GM19239 (cell line): ENCODE measurements around the gene MROH7.

Experiments
- DNase-seq: peaks from one replicate; pipeline ENCODE4 v3.0.0; 2011; ENCODE audit warnings: low spot score; ENCODE audit not compliant: insufficient read length
- FAIRE-seq: peaks from 2 replicates; lab custom pipeline; 2011; peaks lifted over from hg19 to GRCh38; lab: Jason Lieb, UNC

The MROH7 gene

DNA sequence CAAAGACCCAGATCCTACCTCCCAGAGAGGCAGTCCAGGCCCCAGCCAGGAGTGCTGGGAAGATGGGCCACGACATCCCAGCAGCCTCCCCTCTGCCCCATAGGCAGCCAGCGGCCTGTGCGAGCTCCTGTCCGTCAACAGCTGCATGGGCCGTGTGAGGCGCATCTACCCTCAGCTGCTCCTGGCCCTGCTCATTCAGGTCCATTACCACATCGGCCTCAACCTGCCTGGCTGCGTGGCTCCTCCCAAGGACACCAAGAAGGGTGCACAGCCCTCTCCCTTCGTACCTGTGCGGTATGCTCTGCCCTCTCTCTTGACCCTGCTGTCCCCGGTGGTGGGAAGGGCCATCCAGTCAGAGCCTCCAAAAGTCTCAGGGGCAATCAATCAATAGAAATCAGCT is 44.6 kb downstream of the MROH7 start:
- FAIRE-seq (no peak), DNase-seq (no peak)

DNA sequence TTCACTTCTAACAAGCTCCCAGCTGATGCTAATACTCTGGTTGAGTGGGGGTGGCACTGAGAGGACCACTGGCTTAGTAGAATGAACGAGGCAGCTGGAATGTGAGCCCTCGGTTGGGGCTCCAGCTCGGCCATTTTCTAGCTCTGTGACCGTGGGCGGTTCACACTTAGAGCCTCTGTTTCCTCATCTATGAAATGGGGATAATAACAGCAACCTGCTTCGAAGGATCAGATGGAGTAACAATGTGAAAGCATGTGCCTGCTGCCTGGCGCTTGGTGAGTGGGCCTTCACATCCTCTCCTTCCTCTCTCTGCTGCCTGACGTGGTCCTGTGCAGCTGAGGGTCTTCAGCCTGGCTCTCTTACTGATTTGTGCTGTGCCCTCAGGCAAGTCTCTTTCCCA is 53.2 kb downstream of the MROH7 start:
- no peak for FAIRE-seq
- no peak for DNase-seq

DNA sequence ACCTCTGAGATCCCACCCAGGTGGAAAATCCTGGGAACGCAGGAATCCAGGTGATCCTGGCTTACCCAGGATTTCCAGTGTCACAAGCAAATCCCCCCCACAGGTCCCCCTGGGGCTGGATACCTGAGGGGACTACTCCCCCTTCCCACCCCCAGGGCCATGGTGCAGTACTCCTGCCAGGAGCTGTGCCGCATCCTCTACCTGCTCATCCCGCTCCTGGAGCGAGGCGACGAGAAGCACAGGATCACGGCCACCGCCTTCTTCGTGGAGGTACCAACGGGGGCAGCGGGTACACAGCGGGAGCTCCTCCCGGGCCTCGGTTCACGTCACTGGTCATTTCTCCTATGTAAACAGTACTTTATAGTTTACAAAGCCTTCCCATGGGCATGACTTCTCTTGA is 53.6 kb downstream of the MROH7 start:
- no peak for FAIRE-seq
- no peak for DNase-seq

DNA sequence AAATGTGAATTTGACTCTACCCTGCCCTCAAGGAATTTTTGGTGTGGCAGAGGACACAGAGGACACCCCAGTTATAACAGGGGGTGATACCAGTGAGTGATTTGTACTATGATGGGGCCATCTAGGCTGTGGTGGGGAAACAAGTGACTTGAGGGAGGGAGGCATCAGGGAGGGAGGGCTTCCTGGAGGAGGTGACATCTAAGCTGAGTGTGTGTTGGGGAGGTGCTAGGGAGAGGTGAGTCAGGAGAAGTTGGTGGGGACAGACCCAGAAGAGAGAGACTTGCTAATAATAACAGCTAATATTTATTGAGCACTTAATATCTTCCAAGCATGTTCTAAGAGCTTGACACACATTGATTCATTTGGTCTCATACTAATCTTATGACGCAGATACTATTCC is 54.2 kb downstream of the MROH7 start:
- no peak for DNase-seq
- FAIRE-seq, result no peak

DNA sequence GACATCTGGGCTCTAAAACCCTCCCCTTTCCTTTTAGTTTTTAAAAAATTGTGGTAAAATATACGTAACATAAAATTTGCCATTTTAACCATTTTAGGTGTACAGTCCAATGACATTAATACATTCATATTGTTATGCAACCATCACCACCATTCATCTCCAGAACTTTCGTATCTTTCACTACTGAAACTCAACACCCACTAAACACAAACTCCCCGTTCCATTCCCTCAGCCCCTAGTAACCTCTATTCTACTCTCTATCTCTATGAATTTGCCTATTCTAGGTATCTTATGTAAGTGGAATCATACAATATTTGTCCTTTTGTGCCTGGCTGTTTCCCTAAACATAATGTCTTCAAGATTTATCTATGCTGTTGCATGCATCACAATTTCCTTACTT is 54.7 kb downstream of the MROH7 start:
- FAIRE-seq (no peak), DNase-seq (no peak)

DNA sequence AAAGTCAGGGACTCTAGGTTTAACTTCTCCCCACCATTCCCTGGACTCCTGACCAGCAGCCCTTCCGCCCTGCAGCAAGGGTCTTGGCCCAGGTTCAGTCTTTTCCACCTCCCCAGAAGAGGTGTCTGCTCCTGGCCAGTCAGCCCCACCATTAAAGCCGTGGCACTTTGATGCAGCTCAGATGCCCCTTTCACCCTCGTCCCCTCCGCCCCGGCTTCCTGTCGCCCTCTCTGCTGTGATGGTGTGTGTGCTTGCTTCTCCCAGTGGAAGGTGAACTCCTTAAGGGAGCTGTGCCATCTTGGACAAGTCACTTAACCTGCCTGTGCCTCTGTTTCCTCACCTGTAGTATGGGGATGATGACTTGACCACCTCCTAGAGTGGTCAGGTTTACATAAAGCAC is 56.3 kb downstream of the MROH7 start:
- DNase-seq (no peak), FAIRE-seq (no peak)

DNA sequence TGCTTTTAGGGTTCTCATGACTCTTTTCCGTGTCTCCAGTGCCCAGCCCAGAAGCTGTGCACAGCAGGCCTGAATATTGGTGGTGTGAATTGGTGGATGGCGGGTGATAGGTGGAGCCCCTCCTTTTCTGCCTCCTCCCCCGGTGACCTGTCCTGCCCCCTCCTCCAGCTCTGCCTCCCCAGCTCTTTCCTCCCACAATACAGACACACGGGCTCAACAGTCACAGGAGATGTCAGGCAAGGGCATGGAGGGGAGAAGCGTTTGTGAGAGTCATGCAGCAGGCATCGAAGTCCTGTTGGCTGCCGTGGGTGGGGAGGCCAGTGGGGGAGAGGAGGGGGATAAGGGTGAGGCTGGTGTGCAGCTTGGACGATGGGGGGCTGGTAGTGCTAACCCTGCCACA is 56.8 kb downstream of the MROH7 start:
- no peak for FAIRE-seq
- DNase-seq, result no peak

DNA sequence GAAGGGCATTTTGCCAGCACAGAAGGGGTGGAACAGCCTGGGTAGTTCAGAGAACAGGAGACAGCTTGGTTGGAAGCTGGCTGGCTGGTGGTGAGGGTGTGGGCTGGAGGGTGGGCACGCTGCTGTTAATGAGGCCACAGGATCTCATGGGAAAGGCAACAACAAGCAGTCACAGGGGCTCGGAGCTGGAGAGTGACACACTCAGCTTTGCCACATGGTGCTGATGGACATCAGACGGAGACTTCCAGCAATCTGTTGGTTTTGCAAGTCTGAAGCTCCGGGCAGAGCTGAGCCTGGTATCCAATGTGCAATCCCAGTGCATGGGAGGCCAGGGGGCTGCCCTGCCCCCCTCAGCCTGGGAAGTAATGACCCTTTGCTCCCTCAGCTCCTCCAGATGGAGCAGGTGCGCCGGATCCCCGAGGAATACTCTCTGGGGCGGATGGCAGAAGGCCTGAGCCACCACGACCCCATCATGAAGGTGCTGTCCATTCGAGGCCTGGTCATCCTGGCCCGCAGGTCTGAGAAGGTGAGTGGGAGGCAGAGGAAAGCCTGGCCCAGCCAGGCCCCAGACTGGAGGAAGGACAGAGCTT is 58.4 kb downstream of the MROH7 start:
- DNase-seq, result no peak
- FAIRE-seq, result no peak

DNA sequence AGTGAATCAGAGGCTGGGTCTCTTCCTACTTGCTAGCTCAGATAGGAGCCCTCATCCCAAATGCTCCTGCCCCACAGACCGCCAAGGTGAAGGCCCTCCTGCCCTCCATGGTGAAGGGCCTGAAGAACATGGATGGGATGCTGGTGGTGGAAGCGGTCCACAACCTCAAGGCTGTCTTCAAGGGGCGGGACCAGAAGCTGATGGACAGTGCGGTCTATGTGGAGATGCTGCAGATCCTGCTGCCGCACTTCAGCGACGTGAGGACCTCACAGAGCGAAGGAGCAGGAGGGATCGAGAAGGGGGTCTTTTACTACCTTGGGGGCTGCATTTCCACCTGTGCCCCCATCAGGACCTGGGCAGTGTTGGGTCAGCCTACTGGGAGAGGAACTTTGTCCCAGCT is 59.5 kb downstream of the MROH7 start:
- FAIRE-seq (no peak), DNase-seq (no peak)

DNA sequence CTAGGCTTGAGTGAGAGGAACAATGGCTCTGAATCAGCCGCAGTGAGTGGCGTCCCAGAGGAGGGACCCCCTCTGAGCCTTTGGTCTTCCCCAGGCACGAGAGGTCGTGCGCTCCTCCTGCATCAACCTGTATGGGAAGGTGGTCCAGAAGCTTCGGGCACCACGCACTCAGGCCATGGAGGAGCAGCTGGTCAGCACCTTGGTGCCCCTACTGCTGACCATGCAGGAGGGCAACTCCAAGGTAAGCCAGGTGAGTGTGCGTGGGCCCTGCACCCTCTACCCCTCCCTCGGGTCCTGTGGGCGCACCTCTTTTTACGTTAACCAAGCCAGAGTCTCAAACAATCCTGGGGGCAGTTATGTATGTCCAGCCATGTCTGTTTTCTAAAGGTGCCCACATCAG is 60.4 kb downstream of the MROH7 start:
- no peak for FAIRE-seq
- no peak for DNase-seq

DNA sequence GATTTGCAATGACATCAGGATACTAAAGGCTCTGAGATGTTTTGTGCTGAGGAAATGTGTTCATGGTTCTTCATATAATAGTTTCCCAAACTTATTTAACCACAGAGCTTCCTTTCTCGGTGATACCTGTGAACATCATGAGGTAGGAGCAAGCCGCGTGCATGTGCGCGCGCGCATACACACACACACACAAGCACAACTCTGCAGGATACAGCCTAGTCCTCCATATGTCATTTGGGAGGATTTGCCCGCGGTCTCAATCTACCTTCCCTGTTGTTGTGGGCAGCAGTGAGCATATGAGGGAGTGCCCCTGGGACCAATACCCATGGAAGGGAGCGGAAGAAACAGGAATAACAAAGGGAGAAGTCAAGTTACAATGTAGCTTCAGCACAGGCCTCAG is 61.9 kb downstream of the MROH7 start:
- DNase-seq (no peak), FAIRE-seq (no peak)

DNA sequence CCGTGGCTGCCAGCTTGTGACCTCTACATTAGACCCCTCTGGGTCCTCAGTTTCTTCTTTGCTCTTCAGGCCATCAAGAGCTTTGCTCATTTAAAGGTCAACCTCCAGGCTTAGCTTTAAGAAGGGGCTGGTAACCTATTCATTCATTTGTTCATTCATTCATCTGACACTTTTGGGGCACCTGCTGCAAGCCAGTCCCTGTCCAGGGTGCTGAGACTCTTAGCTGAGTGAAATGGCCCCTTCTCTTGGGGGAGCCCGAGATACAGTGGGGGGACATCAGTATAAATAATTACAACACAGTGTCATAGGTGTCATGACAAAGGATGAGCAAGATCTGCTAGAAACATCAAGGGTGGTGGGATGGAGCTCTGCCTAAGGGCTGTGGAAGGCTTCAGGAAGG is 63.6 kb downstream of the MROH7 start:
- FAIRE-seq, result no peak
- no peak for DNase-seq

DNA sequence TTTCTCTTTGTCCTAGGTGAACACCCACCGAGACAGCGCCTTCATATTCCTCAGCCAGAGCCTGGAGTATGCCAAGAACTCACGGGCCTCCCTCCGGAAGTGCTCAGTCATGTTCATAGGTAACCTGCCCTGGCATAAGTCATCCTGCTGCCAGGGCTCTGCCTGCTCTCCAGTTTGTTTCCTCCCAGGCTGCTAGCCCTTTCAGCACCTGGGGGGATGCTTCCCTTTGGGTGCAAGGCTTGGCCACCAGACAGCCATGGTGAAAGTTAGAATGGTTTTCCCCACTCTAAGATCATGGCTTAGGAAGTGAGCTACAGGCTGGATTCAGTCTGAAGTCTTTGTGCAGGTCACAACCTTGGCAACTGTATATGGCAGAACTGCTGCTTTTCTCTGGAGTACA is 64.8 kb downstream of the MROH7 start:
- DNase-seq, result no peak
- FAIRE-seq, result no peak

DNA sequence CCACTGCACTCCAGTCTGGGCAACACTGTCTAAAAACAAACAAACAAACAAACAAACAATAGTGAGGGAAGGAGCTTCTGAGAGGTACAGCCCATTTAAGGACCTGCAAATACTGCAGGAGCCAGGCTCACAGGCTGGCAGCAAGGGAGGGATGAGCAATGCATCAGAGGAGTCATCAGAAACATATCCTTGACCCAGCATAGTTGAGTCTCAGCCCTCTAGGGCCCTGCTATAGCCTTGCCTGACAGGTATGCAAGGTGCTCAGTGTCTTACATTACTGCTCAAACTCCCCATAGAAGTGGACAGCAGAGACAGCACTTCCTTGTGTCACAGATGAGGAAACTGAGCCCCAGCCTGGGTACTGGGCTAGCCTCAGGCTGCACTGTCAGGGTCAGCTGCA is 66.8 kb downstream of the MROH7 start:
- DNase-seq (no peak), FAIRE-seq (no peak)

DNA sequence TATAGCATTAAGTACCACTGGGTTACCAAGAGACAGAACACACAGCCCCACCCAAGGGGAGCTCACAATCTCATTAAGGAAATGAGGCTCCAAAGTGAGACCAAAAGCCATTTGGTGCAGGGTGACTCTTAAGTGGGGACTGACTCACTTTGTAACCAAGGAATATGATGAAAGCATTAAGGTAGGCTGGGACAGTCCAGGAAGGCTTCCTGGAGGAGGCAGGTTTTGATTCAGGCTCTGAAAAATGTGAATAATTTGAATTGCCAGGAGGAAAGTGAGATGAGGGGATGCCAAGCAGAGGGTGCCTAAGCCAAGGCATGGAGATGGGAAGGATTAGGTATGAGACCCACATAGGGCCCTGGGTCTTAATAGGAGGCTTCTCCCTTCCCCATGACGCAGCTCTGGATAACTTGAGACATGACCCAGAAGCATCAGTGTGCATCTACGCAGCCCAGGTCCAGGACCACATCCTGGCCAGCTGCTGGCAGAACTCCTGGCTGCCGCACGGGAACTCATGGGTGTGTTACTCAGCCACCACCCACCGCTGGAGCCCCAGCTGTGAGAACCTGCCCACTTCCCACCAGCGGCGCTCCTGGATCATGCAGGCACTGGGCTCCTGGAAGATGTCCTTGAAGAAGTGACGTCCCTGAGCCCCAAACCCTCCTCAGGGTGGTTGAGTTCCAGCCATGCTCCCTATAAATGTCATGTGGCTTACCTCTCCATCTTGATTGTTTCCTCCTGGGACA is 68.1 kb downstream of the MROH7 start:
- no peak for DNase-seq
- FAIRE-seq, result no peak

DNA sequence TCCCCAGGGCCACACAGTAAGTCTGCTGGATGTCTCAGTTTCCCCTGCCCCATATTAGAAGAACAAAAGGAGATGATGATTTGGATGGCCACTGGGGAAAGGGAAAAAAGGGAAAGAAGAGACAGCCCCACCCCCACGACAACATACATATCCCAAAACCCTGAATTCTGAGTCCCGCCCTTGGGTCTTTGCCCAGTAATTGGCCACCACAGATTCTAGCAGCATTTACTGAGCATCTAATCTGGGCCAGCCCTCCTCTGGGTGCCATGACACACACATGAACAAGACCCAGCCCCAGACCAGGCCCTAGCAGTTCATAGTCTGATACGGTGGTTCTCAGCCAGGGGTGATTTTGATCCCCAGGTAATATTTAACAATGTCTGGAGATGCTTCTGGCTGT is 68.8 kb downstream of the MROH7 start:
- FAIRE-seq (no peak), DNase-seq (no peak)

DNA sequence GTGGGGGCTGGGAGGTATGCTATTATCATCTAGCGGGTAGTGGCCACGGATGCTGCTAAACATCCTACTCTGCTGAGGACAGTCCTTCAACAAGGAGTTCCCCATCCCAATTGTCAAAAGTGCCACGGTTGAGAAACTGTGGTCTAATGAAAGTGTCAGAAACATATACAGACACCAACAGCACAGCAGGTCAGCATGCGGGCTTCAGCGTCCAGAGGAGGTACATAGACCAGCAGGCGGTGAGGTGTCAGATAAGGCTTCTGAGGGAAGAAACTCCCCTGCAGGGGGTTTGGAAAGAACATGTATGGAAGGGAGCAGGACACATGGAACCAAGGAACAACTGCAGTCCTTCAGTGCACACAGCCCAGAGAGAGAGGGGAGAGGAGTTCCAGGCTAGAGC is 69.3 kb downstream of the MROH7 start:
- FAIRE-seq (no peak), DNase-seq (no peak)

DNA sequence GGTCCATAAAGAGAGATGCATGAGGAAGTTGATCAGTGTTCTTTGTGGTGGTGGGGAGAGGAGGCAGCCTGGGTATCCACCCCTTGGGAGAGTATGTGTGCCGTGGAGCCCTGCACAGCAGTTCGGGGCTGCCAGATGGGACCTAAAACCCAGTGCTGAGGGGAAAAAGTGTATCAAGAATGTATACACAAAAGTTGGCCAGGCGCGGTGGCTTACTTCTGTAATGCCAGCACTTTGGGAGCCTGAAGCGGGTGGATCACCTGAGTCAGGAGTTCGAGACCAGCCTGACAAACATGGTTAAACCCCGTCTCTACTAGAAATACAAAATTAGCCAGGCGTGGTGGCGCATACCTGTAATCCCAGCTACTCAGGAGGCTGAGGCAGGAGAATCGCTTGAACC is 70.0 kb downstream of the MROH7 start:
- FAIRE-seq (no peak), DNase-seq (no peak)

DNA sequence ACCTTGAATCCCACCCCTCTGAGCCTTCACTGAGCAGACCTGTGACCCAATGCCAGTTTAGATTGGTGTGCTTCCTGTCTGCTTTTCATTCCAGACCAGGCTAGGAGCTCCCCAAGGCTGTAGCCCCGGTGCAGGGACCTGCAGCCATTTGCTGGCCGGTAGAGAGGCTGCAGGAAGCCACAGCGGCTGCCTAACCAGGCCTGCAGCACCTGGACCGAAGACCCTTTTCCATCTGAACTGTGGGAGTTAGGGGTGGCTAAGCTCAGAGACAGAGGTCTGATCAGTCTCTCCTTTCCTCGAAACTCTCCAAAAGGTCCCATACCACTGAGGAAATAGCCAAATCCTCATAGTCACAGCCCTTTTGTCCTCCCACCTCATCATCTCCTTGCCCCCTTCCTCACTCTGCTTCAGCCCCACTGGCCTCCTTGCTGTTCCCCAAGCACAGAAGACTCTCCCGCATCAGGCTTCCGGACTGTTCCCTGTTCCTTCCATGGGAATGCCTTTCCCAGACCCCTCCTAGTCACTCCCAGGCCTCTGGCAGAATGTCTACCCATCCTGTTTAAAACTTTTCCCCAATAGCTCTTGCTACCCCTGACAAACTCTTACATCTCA is 73.4 kb downstream of the MROH7 start:
- DNase-seq (no peak), FAIRE-seq (peak; percentile 42)

DNA sequence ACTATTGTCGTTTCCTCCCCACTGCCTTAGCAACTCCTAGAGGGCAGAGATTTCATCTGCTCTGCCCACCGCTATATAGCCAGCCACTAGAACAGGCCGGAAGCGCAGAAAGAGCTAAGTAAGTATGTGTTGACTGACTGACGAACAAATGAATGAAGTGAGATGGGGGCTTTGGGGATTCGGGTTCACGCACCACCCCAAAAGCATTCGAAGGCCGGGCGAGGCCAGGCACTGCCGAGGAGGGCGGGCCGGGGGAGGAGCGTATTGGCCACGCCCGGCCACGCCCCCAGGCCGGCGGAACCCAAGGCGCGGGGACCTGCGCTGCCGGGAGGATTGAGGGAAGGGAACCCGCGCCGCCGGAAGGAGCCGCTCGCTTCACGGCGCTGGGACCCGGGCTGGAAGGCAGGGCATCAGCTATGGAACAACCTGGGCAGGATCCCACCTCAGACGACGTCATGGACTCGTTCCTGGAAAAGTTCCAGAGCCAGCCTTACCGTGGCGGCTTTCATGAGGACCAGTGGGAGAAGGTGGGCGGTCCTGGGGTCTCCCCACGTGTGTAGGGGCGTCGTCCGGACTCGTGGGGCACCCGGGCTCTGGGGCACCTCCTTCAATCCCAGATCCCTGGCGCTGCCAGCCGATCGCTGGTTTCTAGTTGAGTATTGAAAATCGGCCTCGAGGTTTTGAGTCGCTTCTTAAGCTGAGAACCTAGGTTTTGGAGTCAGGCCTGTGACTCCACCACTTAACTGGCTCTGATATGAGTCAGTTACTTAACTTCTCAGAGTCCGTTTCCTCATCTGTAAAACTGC is 74.1 kb downstream of the MROH7 start, which contains the start of gene TTC4:
Gene TTC4 (plus strand): TSS at position 369 of the 806 bp plus-strand sequence. CDS start 48 bp downstream, at position 417.
- peak; percentile 86 for DNase-seq
- FAIRE-seq, result peak; percentile 86
